PFSK-1 (cell line): ENCODE measurements around the gene OSBPL3.

Experiments used
- POLR2AphosphoS5 ChIP-seq: IDR thresholded peaks from 2 replicates; pipeline ENCODE4 v1.6.1; 2012; ENCODE audit warnings: low read depth, mild to moderate bottlenecking, control low read depth, low read length, moderate library complexity
- REST ChIP-seq, 2 experiments: IDR thresholded peaks; 2 replicates each; pipeline versions ENCODE4 v1.6.1 to v1.8.0; 2011 to 2012; ENCODE audit warnings: low read depth in 2 of 2, low read length in 2 of 2, control low read depth in 1 of 2, inconsistent platforms in 1 of 2, mild to moderate bottlenecking in 1 of 2, moderate library complexity in 1 of 2; ENCODE audit not compliant: insufficient read depth in 1 of 2
- SIN3A ChIP-seq: IDR thresholded peaks from 2 replicates; pipeline ENCODE4 v1.6.1; 2012; ENCODE audit warnings: mild to moderate bottlenecking, low read length, moderate library complexity, borderline replicate concordance; ENCODE audit not compliant: insufficient read depth
- TAF1 ChIP-seq: IDR thresholded peaks from 2 replicates; pipeline ENCODE4 v1.6.1; 2012; ENCODE audit warnings: low read length, control low read depth, borderline replicate concordance; ENCODE audit not compliant: insufficient read depth

GRCh38 chr7:24910551-24911212 lies 69.3 kb downstream of the OSBPL3 start:
- TF ChIP-seq TAF1 (no peak), SIN3A (no peak), POLR2AphosphoS5 (no peak), REST (IDR thresholded peaks at IDR 0.05; ENCODE audit: insufficient read depth in 1 of 2, low read depth in 2 of 2, low read length in 2 of 2) (no peak)
